ENCODE data around the gene RALGPS1.

Gene RALGPS1

DNA sequence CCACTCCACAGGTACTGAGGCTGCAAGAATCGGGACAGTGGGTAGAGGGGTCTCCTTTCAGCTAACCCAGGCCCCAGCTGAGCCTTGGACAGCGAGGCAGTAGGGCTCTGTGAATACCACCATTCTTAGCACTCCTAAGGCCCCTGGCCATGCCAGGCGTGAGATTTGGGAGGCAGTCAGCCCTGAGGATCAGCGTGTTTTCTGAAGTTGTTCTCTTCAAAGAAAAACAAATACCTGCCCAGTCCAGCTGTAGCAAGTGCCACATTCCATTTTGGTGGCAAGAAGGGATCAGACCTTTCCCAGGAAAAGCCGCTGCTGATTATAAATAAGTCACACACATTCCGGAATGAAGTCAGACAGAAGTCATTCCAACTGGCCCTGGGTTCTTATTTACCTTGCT is 47.8 kb downstream of the RALGPS1 start:
- H3F3A ChIP-seq (ENCODE audit: insufficient read depth, low read length): no peaks in the 10 kb centered on the region
- H3K9ac ChIP-seq (ENCODE audit: low read length): no peak overlapping the region
- TF ChIP-seq EZH2 (optimal IDR thresholded peaks at IDR 0.05; ENCODE audit: low read depth, low read length): no peak
- TF ChIP-seq, protein P1, sequence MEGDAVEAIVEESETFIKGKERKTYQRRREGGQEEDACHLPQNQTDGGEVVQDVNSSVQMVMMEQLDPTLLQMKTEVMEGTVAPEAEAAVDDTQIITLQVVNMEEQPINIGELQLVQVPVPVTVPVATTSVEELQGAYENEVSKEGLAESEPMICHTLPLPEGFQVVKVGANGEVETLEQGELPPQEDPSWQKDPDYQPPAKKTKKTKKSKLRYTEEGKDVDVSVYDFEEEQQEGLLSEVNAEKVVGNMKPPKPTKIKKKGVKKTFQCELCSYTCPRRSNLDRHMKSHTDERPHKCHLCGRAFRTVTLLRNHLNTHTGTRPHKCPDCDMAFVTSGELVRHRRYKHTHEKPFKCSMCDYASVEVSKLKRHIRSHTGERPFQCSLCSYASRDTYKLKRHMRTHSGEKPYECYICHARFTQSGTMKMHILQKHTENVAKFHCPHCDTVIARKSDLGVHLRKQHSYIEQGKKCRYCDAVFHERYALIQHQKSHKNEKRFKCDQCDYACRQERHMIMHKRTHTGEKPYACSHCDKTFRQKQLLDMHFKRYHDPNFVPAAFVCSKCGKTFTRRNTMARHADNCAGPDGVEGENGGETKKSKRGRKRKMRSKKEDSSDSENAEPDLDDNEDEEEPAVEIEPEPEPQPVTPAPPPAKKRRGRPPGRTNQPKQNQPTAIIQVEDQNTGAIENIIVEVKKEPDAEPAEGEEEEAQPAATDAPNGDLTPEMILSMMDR (IDR thresholded peaks at IDR 0.05; ENCODE audit: low read length): no peak
- TF ChIP-seq EZH2phosphoT487 (IDR thresholded peaks at IDR 0.05; ENCODE audit: low read length): no peak
- no peaks in the 10 kb centered on the region for H3K36me3 ChIP-seq (replicated peaks; ENCODE audit: insufficient read depth, low read length)
- no peaks in the 10 kb centered on the region for H4K20me1 ChIP-seq (ENCODE audit: insufficient read depth, low read length)
- no peak for DNase-seq
- no peaks in the 10 kb centered on the region for H3K9me3 ChIP-seq (replicated peaks; ENCODE audit: insufficient read depth, low read length)
- H3K9me2 ChIP-seq (replicated peaks; ENCODE audit: insufficient read depth, low read length): no peaks in the 10 kb centered on the region
- H3K79me2 ChIP-seq (ENCODE audit: low read length): peaks cover 3% of the 10 kb centered on the region; the same call in 1 of the 2 replicates
- H3K4me2 ChIP-seq (ENCODE audit: low read depth, low read length): no peak overlapping the region
- no peaks in the 10 kb centered on the region for H3K27me3 ChIP-seq (replicated peaks; ENCODE audit: insufficient read depth, low read length)
- H2AFZ ChIP-seq (ENCODE audit: low read length): no peak overlapping the region
- H3K4me3 ChIP-seq (ENCODE audit: low read length): no peak overlapping the region
- no peak overlapping the region for H3K27ac ChIP-seq (ENCODE audit: low read length)
- no peaks in the 10 kb centered on the region for H3K4me1 ChIP-seq (ENCODE audit: low read length)

DNA sequence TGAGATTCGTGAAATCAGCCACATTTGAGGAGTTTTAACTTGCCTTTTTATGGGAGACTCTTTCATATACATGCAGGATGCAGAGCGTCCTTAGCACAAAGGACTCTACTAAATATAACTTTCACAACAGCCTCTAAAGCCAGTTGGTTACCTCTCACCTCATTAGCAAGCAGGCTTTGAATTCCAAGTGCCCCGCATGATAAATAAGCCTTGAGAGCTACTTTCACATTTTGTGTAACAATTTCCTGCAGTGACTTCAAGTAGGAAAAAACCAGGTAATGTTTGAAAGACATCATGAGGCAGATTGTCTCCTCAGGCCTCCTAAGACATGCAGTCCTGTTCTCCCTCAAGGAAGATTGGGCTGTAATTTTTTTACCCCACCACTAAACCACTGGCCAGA is 50.5 kb downstream of the RALGPS1 start:
- DNase-seq: no peak
- H3F3A ChIP-seq (ENCODE audit: insufficient read depth, low read length): no peaks in the 10 kb centered on the region
- H3K9me3 ChIP-seq (replicated peaks; ENCODE audit: insufficient read depth, low read length): no peaks in the 10 kb centered on the region
- H2AFZ ChIP-seq (ENCODE audit: low read length): no peak overlapping the region
- no peaks in the 10 kb centered on the region for H3K4me1 ChIP-seq (ENCODE audit: low read length)
- TF ChIP-seq, protein P1 (IDR thresholded peaks at IDR 0.05; ENCODE audit: low read length): no peak
- TF ChIP-seq EZH2phosphoT487 (IDR thresholded peaks at IDR 0.05; ENCODE audit: low read length) (no peak), EZH2 (optimal IDR thresholded peaks at IDR 0.05; ENCODE audit: low read depth, low read length) (no peak)
- H3K27ac ChIP-seq (ENCODE audit: low read length): no peak overlapping the region
- no peaks in the 10 kb centered on the region for H3K36me3 ChIP-seq (replicated peaks; ENCODE audit: insufficient read depth, low read length)
- H3K4me3 ChIP-seq (ENCODE audit: low read length): no peak overlapping the region
- no peaks in the 10 kb centered on the region for H3K27me3 ChIP-seq (replicated peaks; ENCODE audit: insufficient read depth, low read length)
- H3K4me2 ChIP-seq (ENCODE audit: low read depth, low read length): no peak overlapping the region
- no peaks in the 10 kb centered on the region for H3K79me2 ChIP-seq (ENCODE audit: low read length)
- no peaks in the 10 kb centered on the region for H4K20me1 ChIP-seq (ENCODE audit: insufficient read depth, low read length)
- no peaks in the 10 kb centered on the region for H3K9me2 ChIP-seq (replicated peaks; ENCODE audit: insufficient read depth, low read length)
- no peak overlapping the region for H3K9ac ChIP-seq (ENCODE audit: low read length)

DNA sequence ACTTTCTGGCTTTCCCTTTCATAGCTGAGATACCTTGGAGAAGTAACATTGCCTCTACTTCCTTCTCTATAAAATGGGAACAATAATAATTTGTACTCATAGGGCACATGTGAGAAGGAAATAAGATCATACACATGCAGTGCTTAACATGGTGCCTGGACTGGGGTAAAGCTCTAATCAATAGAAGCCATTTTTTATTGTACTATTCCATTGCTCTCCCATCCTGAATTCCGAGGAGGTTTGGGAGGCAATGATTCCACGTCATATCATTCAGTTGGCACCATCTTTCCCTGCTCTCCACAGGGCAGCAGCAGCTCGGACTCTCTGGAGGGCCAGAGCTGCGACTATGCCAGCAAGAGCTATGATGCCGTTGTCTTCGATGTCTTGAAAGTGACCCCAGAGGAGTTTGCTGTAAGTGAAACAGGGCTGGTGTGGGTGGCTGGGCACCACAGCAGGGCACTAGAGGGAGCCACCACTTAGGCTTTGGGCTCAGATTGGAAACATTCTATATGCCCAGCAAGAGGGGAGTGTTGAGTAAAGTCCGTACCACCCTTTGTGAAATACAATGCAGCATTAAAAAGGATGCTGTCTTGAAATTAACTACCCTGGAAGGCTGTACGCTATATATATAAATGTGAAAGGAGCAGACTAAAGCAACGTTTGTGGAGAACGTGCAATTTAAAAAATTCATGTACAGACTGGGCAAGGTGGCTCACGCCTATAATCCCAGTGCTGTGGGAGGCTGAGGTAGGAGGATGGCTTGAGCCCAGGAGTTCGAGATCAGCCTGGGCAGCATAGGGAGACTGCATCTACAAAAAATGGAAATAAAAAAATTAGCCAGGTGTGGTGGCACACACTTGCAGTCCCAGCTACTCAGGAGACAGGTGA is 51.2 kb downstream of the RALGPS1 start:
- no peak for TF ChIP-seq EZH2 (optimal IDR thresholded peaks at IDR 0.05; ENCODE audit: low read depth, low read length)
- TF ChIP-seq, protein P1 (IDR thresholded peaks at IDR 0.05; ENCODE audit: low read length): peak; percentile 80
- H3K9me2 ChIP-seq (replicated peaks; ENCODE audit: insufficient read depth, low read length): no peaks in the 10 kb centered on the region
- no peaks in the 10 kb centered on the region for H3F3A ChIP-seq (ENCODE audit: insufficient read depth, low read length)
- no peak overlapping the region for H2AFZ ChIP-seq (ENCODE audit: low read length)
- DNase-seq: peak; percentile 44
- no peaks in the 10 kb centered on the region for H3K9me3 ChIP-seq (replicated peaks; ENCODE audit: insufficient read depth, low read length)
- H3K4me3 ChIP-seq (ENCODE audit: low read length): no peak overlapping the region
- H3K9ac ChIP-seq (ENCODE audit: low read length): no peak overlapping the region
- H3K4me1 ChIP-seq (ENCODE audit: low read length): no peaks in the 10 kb centered on the region
- H4K20me1 ChIP-seq (ENCODE audit: insufficient read depth, low read length): no peaks in the 10 kb centered on the region
- no peaks in the 10 kb centered on the region for H3K27me3 ChIP-seq (replicated peaks; ENCODE audit: insufficient read depth, low read length)
- H3K79me2 ChIP-seq (ENCODE audit: low read length): no peaks in the 10 kb centered on the region
- H3K36me3 ChIP-seq (replicated peaks; ENCODE audit: insufficient read depth, low read length): no peaks in the 10 kb centered on the region
- no peak overlapping the region for H3K4me2 ChIP-seq (ENCODE audit: low read depth, low read length)
- no peak overlapping the region for H3K27ac ChIP-seq (ENCODE audit: low read length)
